IMR-90 (cell line): ENCODE results near the gene SVEP1. TPM values are rescaled to one million over a fixed set of nuclear protein-coding genes. Genes with fewer than 3 reads are reported as not detected.

Experiments used
- ATAC-seq: fragments of 200-7000 bp; cut with Tn5 transposase; 2 replicates; pipeline ENCODE4 v1.9.1; 2020; ENCODE audit warnings: low read depth, mild to moderate bottlenecking, moderate library complexity
- BruUV-seq: library from RNA; stranded (reverse); fragments of 400-500 nt; replicated peaks from 2 replicates; lab custom pipeline; 2021; lab: Mats Ljungman, UMichigan
- CTCF ChIA-PET: fragments of 300-600 bp; formaldehyde crosslinking; extraction: SDS; loops from one replicate; lab custom pipeline; 2021; ENCODE audit warnings: antibody characterized with exemption; lab: Yijun Ruan, JAX
- POLR2A ChIA-PET: fragments of 300-600 bp; sonication (Branson Sonifier 250); formaldehyde crosslinking; loops from one replicate; lab custom pipeline; 2022; ENCODE audit warnings: antibody characterized with exemption; ENCODE audit not compliant: unreplicated experiment; lab: Charles Lee
- DNase-seq: peaks from one replicate; pipeline ENCODE4 v3.0.0; 2013
- H2AFZ ChIP-seq: replicated peaks from 2 replicates; pipeline ENCODE3; 2013; ENCODE audit warnings: low read length, mild to moderate bottlenecking; ENCODE audit not compliant: poor library complexity
- H2AK5ac ChIP-seq: 2 replicates; pipeline ENCODE4 v1.6.1; 2013; ENCODE audit warnings: low read depth, low read length, inconsistent platforms
- H2AK9ac ChIP-seq: replicated peaks from 2 replicates; pipeline ENCODE3; 2013; ENCODE audit warnings: mild to moderate bottlenecking, low read depth, low read length, moderate library complexity; ENCODE audit not compliant: poor library complexity
- H2BK120ac ChIP-seq: 2 replicates; pipeline ENCODE4 v1.6.1; 2013; ENCODE audit warnings: low read depth, low read length, inconsistent platforms
- H2BK15ac ChIP-seq: 3 replicates; pipeline ENCODE4 v1.6.1; 2013; ENCODE audit warnings: low read depth, low read length, inconsistent platforms
- H2BK20ac ChIP-seq: 2 replicates; pipeline ENCODE4 v1.6.1; 2013; ENCODE audit warnings: low read depth, mild to moderate bottlenecking, inconsistent platforms, low read length, moderate library complexity
- H2BK5ac ChIP-seq: 2 replicates; pipeline ENCODE4 v1.6.1; 2013; ENCODE audit warnings: mild to moderate bottlenecking, low read depth, low read length, inconsistent platforms; ENCODE audit not compliant: poor library complexity, severe bottlenecking
- H3K14ac ChIP-seq: replicated peaks from 2 replicates; pipeline ENCODE4 v1.6.1; 2013; ENCODE audit warnings: low read depth, low read length, inconsistent platforms
- H3K18ac ChIP-seq: 2 replicates; pipeline ENCODE4 v1.6.1; 2013; ENCODE audit warnings: low read depth, low read length, control low read depth
- H3K23ac ChIP-seq: 2 replicates; pipeline ENCODE4 v1.6.1; 2013; ENCODE audit warnings: low read depth, low read length, inconsistent platforms
- H3K27ac ChIP-seq: 2 replicates; pipeline ENCODE4 v1.5.1; 2013; ENCODE audit warnings: mild to moderate bottlenecking, control low read depth, low read length; ENCODE audit not compliant: insufficient read depth
- H3K27me3 ChIP-seq: 2 replicates; pipeline ENCODE4 v1.6.1; 2013; ENCODE audit warnings: low read length; ENCODE audit not compliant: control insufficient read depth, insufficient read depth
- H3K36me3 ChIP-seq: 2 replicates; pipeline ENCODE4 v1.6.1; 2013; ENCODE audit warnings: low read length, mixed read lengths; ENCODE audit not compliant: control insufficient read depth, insufficient read depth
- H3K4ac ChIP-seq: 2 replicates; pipeline ENCODE4 v1.6.1; 2013; ENCODE audit warnings: low read depth, low read length, inconsistent platforms
- H3K4me1 ChIP-seq: 2 replicates; pipeline ENCODE4 v1.6.1; 2013; ENCODE audit warnings: low read length, mixed read lengths; ENCODE audit not compliant: control insufficient read depth, insufficient read depth
- H3K4me2 ChIP-seq: 2 replicates; pipeline ENCODE4 v1.6.1; 2013; ENCODE audit warnings: low read depth, mild to moderate bottlenecking, control low read depth, low read length, moderate library complexity
- H3K4me3 ChIP-seq: 2 replicates; pipeline ENCODE4 v1.5.1; 2013; ENCODE audit warnings: low read depth, mild to moderate bottlenecking, control low read depth, low read length, moderate library complexity; ENCODE audit not compliant: insufficient read depth
- H3K56ac ChIP-seq: 2 replicates; pipeline ENCODE4 v1.6.1; 2013; ENCODE audit warnings: low read length, inconsistent platforms; ENCODE audit not compliant: insufficient read depth; ENCODE audit errors: extremely low read depth
- H3K79me1 ChIP-seq, 2 experiments: 2 replicates each; pipeline ENCODE4 v1.6.1; 2013; ENCODE audit warnings: low read length in 2 of 2, inconsistent platforms in 1 of 2, low read depth in 1 of 2
- H3K9ac ChIP-seq: 2 replicates; pipeline ENCODE4 v1.6.1; 2013; ENCODE audit warnings: low read depth, low read length, control low read depth
- H3K9me1 ChIP-seq: 2 replicates; pipeline ENCODE4 v1.6.1; 2013; ENCODE audit warnings: low read length, inconsistent platforms; ENCODE audit not compliant: insufficient read depth
- H3K9me3 ChIP-seq: 2 replicates; pipeline ENCODE4 v1.6.1; 2013; ENCODE audit warnings: low read length; ENCODE audit not compliant: control insufficient read depth, insufficient read depth
- H4K20me1 ChIP-seq: 2 replicates; pipeline ENCODE4 v1.6.1; 2013; ENCODE audit warnings: low read length, inconsistent platforms; ENCODE audit not compliant: insufficient read depth
- H4K5ac ChIP-seq: 2 replicates; pipeline ENCODE4 v1.6.1; 2013; ENCODE audit warnings: mild to moderate bottlenecking, low read depth, low read length, control low read depth
- H4K8ac ChIP-seq, 2 experiments: 2 replicates each; pipeline ENCODE4 v1.6.1; 2013; ENCODE audit warnings: low read depth in 2 of 2, low read length in 2 of 2, control low read depth in 1 of 2, inconsistent platforms in 1 of 2
- H4K91ac ChIP-seq: 2 replicates; pipeline ENCODE4 v1.6.1; 2013; ENCODE audit warnings: low read depth, low read length, inconsistent platforms; ENCODE audit not compliant: insufficient read depth
- WGBS, 2 experiments: methylation state at CpG; one replicate each; pipeline versions ENCODE4 v1.1.5 to v1.1.7; 2013; ENCODE audit warnings: missing lambda C conversion rate in 2 of 2; ENCODE audit not compliant: insufficient read length in 1 of 2; ENCODE audit errors: extremely low coverage in 2 of 2; 5-methylcytosine and 5-hydroxymethylcytosine counted together
- dilution Hi-C: fragments of 300-500 bp; cut with HindIII; formaldehyde crosslinking; loops from one replicate; pipeline ENCODE4 v1.14.3; 2018; ENCODE audit warnings: low sequenced_read_pairs; ENCODE audit not compliant: unreplicated experiment
- in situ Hi-C: fragments of 300-500 bp; cut with MboI; formaldehyde crosslinking; loops from 3 replicates; pipeline ENCODE4 v1.14.3; 2019; ENCODE audit warnings: low sequenced_read_pairs, inconsistent platforms, mixed read lengths
- intact Hi-C: fragments of 100-400 bp; cut with micrococcal nuclease; formaldehyde crosslinking; loops from 2 replicates; pipeline ENCODE4 v1.10.0; 2022
- polyA plus RNA-seq, 3 experiments: library from polyadenylated mRNA; depleted of rRNA; stranded (reverse); fragments of >200 nt; gene quantifications; 2 replicates each; pipeline ENCODE4 v1.2.3, GENCODE V29; 2012; ENCODE audit warnings: low replicate concordance in 1 of 3
- total RNA-seq: library from RNA; depleted of rRNA; stranded (reverse); fragments of >200 nt; gene quantifications from 2 replicates; pipeline ENCODE4 v1.2.3, GENCODE V29; 2012
- TF ChIP-seq, protein P1 (sequence below): fragments of 150-350 bp; IDR thresholded peaks from 2 replicates; pipeline ENCODE4 v1.6.1; 2017; ENCODE audit warnings: mild to moderate bottlenecking, antibody characterized with exemption, low read length, low read depth

SVEP1 gene
- total and polyA plus RNA-seq, 2 of the 4 experiments (the other 2 are of a cell fraction), result 4.8 to 16.7 TPM

- H3K4me2 ChIP-seq, result no peak overlapping the region
- CTCF ChIA-PET, result no interaction called here
- dilution Hi-C loops, result no loop called here
These were observed 196.8 kb downstream of the SVEP1 start for GRCh38 chr9:110382731-110383130.

More at GRCh38 chr9:110382731-110383130, 196.8 kb downstream of the SVEP1 start:
- 92% methylated on average over 2 of the region's 4 CpGs; no CpG with 5 or more reads in 1 of the 2 experiments for WGBS, 2 experiments
- no peaks in the 10 kb centered on the region for H3K79me1 ChIP-seq
- no peak overlapping the region for H4K8ac ChIP-seq
- H2BK5ac ChIP-seq, result no peak overlapping the region
- no peak overlapping the region for H3K14ac ChIP-seq
- H4K91ac ChIP-seq, result no peak overlapping the region
- BruUV-seq, result no TSS peak
- no peak overlapping the region for H3K27ac ChIP-seq
- no peak overlapping the region for H3K23ac ChIP-seq
- H3K4ac ChIP-seq, result no peak overlapping the region
- H3K56ac ChIP-seq, result no peak overlapping the region
- H2AFZ ChIP-seq, result no peak overlapping the region
- intact Hi-C loops (no loop called here), in situ Hi-C loops (loop anchor here (5.0 kb wide), 1 partner anchor 50 kb away; no protein-coding TSS in a partner anchor)
- no peak overlapping the region for H2BK120ac ChIP-seq
- H3K27me3 ChIP-seq, result no peaks in the 10 kb centered on the region
- H3K18ac ChIP-seq, result no peak overlapping the region
- no peak overlapping the region for H2AK9ac ChIP-seq
- peaks cover 25% of the 10 kb centered on the region for H3K36me3 ChIP-seq
- no peak overlapping the region for H2BK15ac ChIP-seq
- H4K5ac ChIP-seq, result no peak overlapping the region
- no peaks in the 10 kb centered on the region for H3K9me3 ChIP-seq
- TF ChIP-seq, protein P1, sequence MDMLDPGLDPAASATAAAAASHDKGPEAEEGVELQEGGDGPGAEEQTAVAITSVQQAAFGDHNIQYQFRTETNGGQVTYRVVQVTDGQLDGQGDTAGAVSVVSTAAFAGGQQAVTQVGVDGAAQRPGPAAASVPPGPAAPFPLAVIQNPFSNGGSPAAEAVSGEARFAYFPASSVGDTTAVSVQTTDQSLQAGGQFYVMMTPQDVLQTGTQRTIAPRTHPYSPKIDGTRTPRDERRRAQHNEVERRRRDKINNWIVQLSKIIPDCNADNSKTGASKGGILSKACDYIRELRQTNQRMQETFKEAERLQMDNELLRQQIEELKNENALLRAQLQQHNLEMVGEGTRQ, result no peak
- H2BK20ac ChIP-seq, result no peak overlapping the region
- H2AK5ac ChIP-seq, result no peak overlapping the region
- ATAC-seq (no peak), DNase-seq (no peak)
- no peak overlapping the region for H3K4me3 ChIP-seq
- POLR2A ChIA-PET, result no interaction called here
- no peak overlapping the region for H3K9ac ChIP-seq
- no peaks in the 10 kb centered on the region for H4K20me1 ChIP-seq
- no peaks in the 10 kb centered on the region for H3K4me1 ChIP-seq
- H3K9me1 ChIP-seq, result no peaks in the 10 kb centered on the region
